GM21528 (cell line): ENCODE measurements around the gene CMTM4.
"Not testable (repeated sequence)": the region's sequence is repeated elsewhere in the genome, so short reads cannot be mapped to it uniquely, and the experiment has no call there.

Experiments
- ATAC-seq: cut with Tn5 transposase; IDR thresholded peaks from one replicate; pipeline ENCODE4 v1.9.1; 2021; ENCODE audit warnings: mild to moderate bottlenecking, moderate library complexity; ENCODE audit not compliant: unreplicated experiment, low FRiP score

CMTM4 gene

DNA sequence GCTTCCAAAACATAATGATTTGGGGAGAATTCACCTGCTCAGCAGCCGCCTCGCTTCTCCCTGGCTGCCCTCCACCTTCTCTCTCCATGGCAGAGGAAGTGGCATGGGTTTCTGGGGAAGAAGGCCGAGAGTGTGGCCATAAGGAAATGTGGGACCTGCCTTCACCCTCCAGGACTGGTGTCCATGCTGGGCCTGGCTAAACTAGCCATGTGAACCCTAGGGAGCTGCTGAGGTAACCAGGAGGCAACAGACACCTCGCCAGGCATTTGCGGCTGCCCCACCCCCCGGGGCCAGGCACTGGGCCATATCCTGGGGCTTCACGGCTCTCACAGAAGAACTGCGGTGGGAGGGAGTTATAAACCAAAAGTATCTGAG, 9.9 kb upstream of the CMTM4 start:
- ATAC-seq: no peak

DNA sequence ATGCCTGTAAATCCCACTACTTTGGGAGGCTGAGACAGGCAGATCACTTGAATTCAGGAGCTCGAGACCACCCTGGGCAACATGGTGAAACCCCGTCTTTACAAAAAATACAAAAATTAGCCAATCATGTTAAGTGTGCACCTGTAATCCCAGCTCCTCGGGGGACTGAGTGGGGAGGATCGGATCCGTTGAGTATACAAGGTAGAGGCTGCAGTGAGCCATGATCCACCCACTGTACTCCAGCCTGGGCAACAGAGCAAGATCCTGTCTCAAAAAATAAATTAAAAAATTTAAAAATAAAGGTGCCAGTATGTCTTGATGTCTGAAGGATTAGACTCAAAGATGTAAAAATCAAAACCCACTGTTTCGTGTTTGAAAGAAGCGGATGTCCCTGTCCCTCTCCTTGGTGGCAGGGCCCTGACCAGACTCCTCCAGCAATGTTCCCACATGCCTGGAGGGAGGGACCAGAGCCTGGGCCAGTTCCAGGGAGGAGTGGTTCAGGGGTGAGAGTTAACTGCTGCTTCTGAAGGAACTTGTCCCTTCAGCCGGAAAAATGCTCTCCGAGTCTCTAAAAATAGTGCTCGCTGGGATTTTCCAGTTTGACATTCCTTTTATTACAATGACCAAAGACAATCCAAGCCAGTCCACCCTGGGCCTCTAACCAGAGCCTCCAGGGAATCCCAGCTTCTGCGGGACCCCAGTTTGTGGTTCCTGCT, 9.4 kb upstream of the CMTM4 start:
- no peak for ATAC-seq

DNA sequence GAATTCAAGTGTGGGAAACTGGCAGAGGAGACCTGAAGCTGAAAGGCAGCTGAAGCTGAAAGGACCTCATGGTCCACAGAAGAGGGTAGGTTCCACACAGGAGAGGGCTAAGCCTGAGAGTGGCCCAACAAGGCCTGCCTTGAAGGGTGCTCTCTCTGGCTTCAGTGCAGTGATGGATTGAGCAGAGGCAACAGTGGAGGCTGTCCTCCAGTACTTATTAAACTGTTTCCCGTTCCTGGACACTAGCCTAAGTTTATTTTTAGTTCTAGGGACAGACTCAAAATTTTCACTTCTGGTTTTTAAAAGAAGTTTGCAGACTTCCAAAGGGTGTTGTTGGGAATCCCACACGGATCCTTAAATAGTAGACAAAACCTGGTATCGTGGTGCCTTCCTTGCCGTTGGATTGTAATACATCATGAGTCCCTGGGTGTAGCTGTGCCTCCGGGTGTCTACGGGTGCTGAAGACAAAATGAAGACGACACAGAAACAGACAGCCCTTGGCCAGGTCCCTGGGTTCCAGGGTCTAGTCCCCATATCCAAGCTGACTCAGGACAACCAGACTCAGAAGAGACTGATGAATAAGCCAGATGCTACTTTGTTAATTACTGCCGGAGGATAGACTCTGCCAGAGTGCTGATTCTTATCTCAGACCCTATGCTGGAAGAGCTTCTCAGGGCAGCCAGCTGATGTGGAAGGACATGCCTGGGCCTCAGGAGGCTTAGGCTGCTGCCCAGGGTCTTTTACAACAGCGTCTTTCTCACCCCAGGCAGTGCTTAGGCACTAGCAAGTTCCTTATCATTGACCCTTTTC, 7.1 kb upstream of the CMTM4 start:
- no peak for ATAC-seq

DNA sequence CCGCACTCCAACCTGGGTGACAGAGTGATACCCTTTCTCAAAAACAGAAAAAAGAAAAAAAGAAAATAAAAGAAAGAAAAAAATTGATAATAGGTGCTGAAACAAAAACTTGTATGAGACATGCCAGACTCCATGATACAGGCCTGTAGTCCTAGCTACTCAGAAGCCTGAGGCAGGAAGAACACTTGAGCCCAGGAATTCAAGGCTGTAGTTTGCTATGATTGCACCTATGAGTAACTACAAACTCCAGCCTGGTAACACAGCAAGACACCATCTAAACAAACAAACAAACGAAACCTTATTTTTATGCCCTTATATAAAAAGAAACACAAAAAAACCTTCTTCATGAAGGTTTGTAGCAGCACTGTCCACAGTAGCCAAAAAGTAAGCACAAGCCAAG, 5.0 kb upstream of the CMTM4 start:
- no peak for ATAC-seq

DNA sequence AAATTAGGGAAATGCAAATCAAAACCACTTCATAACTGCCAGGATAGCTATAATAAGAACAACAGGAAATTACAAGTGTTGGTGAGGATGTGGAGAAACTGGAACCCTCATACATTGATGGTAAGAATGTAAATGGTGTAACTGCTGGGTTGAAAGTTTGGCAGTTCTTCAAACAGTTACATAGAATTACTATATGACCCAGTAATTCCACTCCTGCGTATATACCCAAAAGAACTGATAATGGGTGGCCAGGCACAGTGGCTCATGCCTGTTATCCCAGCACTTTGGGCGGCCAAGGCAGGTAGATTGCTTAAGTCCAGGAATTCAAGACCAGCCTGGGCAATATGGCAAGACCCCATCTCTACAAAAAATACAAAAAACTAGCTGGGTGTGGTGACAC, 4.5 kb upstream of the CMTM4 start:
- ATAC-seq: no peak

DNA sequence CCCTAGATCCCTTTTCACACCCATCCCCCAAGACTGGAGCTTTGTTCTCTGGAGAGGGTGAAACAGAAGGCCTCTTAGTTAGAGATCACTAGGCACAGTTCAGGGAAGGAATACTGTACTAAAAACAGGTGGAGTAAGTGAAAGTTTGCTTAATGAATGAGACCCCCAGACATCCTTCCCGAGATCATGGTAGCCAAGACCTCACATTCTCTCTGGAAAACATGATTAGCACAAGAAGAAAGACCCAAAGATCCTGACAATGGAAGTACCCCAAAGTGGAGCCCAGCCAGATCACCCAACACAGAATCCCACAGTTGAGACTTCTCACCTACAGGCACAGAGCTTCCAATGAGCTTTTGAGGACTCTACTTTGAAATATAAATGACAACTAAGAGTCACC, 3.4 kb upstream of the CMTM4 start:
- ATAC-seq: no peak

DNA sequence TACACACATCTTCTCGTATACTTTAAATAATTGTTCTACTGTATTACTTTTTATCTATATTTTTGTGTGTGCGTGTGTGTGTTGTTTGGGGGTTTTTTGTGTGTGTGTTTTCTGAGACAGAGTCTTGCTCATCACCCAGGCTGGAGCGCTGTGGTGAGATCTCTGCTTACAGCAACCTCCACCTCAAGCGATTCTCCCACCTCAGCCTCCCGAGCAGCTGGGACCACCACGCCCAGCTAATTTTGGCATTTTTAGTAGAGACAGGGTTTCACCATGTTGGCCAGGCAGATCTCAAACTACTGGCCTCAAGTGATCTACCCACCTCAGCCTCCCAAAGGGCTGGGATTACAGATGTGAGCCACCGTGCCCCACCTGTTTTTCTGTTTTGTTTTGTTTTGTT, 1.5 kb upstream of the CMTM4 start:
- no peak for ATAC-seq

DNA sequence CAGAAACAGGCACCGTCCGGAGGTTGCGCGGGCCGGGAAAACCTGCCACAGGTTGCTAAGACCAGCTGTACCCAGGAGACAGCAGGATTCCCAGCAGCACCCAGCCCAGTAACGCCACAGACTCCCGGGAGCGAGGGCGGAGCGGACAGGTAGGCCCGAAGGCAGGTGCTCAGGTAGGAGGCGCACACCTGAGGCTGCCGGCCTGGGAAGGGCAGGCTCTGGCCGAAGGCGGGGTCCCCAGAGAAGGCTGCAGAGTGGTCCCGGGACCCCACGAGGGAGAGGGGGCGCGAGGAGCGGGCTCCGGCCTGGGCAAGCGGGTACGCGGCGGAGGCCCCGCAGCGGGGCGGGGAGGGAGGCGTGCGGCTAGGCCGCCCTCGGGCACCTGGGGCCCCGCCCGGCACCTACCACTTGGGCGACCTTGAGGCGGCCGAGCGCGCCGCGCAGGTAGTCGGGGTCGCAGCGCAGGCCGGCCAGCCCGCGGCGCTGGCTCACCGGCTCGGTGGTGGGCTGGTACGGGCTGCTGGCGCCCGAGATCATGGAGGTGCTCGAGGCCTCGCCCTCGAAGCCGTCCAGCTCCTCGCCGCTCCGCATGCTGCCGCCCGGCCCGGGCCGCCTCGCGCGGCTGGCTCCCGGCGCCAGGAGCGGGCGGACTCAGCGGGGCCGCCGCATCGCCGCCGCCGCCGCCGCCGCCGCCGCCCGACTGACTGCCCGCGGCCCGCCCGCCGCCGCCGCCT, 441 bp downstream of the CMTM4 start:
- peak; percentile 51 for ATAC-seq

DNA sequence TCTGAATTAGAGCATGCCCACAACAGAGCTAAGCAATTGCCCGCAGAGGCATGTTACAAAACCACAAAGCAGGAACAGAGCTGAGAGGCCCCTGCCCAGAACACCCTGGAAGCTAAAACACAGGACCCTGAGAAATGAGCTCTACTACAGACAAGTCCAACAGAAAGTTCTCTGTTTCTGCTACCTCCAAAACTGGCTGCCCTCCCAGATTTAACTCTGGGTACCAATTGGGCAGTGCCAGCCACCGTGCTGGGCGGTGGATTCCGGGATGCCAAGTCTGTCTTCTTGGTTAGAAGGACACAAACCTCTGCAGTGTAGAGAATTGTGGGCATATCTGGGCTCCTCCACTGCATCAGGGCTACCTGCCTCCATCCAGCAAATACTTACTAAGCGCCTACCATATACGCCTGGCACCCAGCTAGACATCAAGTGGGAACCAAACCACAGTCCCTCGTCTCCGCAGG, 1.0 kb downstream of the CMTM4 start:
- no peak for ATAC-seq

DNA sequence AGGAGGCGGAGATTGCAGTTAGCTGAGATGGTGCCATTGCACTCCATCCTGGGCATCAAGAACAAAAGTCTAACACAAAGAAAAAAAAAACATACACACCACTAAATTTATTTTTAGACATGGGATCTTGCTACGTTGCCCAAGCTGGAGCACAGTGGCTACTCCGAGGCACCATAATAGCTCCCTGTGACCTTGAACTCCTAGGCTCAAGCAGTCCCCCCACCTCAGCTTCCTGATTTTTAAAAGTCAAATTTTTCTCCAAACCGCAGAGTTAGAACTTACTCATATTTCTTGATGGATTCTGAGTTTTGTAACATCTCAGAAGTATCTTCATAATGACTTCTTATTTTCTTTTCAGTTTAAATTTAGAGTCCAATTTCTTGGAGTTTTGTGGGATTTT, 3.4 kb downstream of the CMTM4 start:
- no peak for ATAC-seq

DNA sequence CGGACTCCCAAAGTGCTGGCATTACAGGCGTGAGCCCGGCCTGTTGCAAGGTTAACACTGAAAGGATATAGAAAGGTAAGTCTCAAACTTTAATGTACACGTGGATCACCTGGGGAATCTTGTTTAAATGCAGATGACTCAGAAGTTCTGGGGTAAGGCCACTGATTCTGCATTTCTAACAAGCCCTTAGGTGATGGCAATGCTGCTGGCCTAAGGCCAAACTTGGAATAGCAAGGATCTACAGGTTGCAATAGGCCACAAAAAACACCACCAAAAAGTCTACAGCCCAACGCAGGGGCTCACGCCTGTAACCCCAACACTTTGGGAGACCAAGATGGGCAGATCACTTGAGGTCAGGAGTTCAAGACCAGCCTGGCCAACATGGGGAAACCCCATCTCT, 4.2 kb downstream of the CMTM4 start:
- no peak for ATAC-seq

DNA sequence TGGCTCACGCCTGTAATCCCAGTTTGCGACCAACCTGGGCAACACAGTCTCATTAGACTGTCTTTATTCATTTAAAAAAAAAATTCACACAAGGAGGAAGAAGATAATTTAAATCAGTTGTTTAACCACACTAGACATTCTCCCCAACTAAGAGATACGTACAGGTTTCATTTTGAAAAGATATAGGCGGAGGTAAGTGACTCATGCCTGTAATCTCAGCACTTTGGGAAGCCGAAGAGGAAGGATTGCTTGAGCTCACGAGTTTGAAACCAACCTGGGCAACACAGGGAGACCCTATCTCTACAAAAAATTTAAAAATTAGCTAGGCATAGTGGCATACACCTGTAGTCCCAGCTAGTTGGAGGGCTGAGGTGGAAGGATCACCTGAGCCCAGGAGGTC, 5.3 kb downstream of the CMTM4 start:
- no peak for ATAC-seq

DNA sequence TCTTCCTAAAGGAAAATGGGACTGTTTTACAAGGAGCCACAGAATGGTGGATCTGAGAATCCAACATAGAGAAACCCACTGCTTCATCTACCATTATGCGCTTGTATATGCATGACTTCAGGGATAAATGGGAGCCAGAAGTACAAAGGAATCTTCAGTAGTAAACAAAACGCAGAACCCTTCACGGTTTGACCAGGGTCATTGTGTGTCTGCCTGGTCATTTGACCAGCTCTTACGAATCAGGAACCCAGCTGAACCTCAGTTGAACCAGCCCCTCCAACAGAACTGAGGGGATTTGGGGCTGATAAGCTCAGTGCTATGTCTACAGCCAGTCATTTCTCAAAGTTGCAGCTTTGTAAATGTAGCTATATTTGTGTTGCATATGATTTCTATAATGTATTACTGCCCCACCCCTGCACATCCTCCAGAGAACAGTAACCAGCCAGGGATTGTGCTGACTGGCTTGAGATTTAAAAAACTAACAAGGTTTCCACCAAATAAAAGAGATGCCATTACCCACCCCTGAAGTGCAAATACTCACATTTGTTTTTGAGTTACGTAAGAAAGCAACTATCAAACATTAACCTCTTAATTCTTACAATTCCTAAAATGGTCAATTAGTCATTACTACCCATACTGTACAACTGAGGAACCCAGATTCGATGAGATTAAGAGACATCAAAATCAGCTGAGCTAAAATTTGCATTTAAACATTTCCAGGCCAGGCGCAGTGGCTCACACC, 6.3 kb downstream of the CMTM4 start:
- ATAC-seq: no peak

DNA sequence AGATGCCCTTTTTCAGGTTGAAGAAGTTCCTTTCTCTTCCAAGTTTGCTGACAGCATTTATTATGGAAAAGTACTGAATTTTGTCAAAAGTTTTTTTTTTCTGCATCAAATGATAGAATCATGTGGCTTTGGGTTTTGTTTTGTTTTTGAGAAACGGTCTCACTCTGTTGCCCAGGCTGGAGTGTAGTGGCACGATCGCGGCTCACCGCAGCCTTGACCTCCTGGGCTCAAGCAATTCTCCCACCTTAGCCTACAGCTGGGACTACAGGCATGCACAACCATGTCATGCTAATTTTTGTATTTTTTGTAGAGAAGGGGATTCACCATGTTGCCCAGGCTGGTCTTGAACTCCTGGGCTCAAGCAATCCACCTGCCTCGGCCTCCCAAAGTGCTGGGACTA, 7.3 kb downstream of the CMTM4 start:
- no peak for ATAC-seq

DNA sequence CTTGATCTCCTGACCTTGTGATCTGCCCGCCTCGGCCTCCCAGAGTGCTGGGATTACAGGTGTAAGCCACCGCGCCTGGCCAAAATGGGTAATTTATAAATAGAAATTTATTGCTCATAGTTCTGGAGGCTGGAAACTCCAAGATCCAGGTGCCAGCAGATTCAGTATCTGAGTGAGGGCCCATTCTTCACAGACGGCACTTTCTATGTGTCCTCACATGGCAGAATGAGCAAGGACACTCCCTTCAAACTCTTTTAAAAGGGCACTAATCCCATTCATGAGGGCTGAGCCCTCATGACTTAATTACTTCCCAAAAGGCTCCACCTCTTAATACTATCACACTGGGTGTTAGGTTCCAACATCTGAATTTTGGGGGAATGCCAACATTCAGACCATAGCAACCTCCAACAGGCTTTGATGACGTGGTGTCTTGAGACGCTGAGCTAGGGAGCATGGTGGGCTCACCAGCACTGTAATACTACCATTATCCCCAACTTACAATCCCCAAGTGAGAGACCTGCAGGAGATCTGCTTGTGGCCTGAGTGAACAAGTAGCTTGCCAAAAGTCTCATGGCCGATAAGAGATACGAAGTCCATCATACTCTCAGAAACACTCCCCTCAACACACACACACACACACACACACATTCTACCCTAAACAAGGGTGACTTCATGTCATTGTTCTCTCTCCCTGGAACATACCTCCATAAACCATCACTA, 8.5 kb downstream of the CMTM4 start:
- ATAC-seq: no peak

DNA sequence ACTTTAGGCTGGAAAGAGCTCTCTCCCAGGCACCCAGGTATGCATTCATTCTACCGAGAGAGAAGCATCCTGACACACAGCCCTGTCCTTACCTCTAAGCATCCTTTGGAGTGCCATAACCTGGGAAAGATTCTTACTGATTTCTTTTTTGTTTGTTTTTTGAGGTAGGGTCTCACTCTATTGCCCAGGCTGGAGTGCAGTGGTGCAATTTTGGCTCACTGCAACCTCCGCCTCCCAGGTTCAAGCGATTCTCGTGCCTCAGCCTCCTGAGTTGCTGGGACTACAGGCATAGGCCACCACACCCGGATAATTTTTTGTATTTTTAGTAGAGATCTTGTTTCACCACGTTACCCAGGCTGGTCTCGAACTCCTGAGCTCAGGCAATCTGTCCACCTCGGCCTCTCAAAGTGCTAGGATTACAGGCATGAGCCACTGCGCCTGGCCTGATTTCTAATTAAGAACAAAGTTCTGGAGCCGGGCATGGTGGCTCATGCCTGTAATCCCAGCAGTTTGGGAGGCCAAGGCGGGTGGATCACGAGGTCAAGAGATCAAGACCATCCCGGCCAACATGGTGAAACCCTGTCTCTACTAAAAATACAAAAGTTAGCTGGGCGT, 10.9 kb downstream of the CMTM4 start:
- ATAC-seq: not testable (repeated sequence)

DNA sequence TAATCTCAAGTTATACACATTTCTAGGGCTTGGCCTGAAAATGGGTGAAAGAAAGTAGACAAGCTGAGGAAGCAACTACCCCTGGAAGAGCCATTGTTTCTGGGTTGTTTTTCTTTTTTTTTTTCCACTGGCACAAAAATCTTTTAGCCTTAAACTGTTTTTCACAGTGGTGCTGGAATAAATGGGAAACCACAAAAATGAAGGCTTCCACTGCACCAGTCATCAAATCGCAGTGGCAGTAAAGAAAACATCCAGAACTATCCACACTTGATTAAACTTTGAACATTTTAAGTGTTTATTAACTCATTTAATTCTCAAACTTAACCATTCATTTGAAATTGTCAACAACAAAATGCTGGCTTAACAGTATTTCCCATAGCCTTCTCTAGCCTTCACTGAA, 14.3 kb downstream of the CMTM4 start:
- no peak for ATAC-seq

DNA sequence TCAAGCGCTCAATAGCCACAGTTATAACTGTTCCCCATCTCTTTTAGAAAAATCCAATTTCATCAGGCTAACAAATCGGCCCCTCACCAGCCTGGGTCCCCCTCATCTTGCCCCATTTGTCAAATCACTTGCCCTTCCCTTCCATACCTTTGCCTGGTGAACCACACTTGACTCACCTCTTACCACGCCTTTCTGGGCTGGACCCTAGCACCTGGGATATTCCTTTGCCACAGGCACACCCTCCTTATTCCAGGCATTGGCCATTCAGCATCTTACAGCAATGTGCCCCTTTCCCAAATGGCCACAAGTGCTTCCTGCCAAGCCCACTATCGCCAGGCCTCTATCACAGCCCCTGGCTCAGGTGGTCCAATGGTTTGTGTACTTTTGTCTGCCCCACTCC, 14.9 kb downstream of the CMTM4 start:
- no peak for ATAC-seq

DNA sequence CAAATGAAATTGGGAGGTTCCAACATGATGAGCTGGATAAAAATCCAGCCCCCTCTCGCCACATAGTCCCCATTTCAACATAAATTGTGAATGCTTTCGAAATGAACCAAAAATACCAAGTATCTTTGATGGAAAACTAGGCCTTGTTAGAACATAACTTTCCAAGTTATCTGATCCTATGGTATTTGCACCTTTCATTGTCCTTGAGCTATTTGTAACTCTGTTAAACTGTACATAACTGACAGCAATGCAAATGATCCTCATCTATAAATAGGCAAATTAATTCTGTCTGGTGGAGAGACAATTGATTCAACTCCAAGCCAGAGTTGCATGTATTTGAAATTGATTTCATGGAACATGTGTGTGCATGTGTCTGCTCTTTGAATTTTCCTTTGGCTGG, 18.2 kb downstream of the CMTM4 start:
- no peak for ATAC-seq

DNA sequence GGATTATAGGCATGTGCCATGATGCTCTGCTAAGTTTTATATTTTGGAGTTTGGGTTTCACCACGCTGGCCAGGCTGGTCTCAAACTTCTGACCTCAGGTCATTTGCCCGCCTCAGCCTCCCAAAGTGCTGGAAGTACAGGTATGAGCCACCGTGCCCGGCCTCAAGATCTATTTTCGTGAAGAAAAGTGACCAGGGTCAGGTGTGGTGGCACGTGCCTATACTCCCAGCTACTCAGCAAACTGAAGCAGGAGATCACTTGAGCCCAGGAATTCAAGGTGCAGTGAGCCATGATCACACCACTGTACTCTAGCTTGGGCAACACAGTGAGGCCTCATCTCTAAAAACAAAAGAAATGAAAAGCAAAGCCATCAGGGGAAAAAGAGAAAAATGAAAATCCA, 18.7 kb downstream of the CMTM4 start:
- no peak for ATAC-seq
